GM18861 (cell line): ENCODE measurements around the gene FAM161A.
"Not testable (repeated sequence)": the region's sequence is repeated elsewhere in the genome, so short reads cannot be mapped to it uniquely, and the experiment has no call there.

Experiments
- ATAC-seq: cut with Tn5 transposase; IDR thresholded peaks from one replicate; pipeline ENCODE4 v1.9.1; 2021; ENCODE audit not compliant: unreplicated experiment

Gene FAM161A

DNA sequence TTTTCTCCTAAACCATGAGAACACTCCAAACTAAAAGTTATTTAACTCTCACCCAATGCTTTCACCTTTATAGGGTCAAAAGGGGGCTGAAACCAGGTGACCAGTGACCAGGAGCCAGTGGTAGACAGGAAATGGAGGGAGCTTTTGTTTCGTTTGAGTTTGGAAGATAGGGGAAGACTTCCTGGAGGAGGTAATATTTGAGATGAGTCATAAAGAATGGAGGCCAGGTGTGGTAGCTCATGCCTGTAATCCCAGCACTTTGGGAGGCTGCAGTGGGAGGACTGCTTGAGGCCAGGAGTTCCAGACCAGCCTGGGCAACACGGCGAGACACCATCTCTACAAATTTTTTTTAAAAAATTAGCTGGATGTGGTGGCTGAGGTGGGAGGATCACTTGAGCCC, 8.5 kb downstream of the FAM161A start:
- ATAC-seq = no peak

DNA sequence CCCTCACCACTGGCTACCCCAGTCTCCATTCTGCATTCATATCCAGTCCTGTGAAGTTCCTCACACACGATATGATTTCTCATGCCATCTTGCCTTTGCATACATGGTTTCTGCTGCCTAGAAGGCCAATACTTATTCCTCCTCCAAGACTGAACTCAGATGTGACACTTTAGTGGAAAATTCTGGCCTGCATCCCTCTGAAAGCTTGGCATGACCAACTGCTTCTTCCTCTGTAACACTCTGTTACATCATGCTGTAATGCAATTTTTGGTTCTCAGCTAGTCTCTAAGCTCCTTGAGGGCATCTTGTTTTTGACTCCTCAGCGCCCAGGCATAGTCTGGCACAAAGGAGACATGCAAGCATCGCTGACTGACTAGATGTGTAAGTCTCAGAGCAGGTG, 12.6 kb downstream of the FAM161A start:
- ATAC-seq = no peak

DNA sequence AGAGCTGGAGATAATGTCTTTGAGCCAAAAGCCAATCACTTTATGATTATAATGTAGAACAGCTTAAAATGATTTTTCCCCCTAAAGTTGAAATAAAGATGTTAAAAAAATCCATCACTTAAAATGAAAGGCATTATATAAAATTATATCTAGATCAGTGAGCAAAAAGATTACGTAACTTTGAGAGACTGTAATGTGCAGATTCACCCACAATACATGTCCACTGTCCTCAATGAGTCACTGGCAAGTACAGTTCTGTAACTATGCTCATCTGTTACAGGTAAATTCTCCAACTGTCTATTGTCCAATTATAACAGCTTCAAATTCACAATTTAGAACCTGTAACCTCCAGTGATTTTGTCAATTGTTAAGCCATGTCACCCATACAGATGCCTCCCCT, 19.0 kb downstream of the FAM161A start:
- no peak for ATAC-seq

DNA sequence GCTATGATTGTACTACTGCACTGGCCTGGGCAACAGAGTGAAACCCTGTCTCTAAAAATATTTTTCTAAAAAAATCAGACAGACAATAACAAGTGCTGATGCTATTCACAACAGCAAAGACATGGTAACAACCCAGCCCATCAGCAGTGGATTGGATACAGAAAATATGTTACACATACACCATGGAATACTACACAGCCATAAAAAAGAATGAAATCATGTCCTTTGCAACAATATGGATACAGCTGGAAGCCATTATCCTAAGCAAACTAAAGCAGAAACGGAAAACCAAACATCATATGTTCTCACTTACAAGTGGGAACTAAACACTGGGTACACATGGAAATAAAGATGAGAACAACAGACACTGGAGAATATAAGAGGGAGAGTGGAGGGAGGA, 19.9 kb downstream of the FAM161A start:
- ATAC-seq = no peak

DNA sequence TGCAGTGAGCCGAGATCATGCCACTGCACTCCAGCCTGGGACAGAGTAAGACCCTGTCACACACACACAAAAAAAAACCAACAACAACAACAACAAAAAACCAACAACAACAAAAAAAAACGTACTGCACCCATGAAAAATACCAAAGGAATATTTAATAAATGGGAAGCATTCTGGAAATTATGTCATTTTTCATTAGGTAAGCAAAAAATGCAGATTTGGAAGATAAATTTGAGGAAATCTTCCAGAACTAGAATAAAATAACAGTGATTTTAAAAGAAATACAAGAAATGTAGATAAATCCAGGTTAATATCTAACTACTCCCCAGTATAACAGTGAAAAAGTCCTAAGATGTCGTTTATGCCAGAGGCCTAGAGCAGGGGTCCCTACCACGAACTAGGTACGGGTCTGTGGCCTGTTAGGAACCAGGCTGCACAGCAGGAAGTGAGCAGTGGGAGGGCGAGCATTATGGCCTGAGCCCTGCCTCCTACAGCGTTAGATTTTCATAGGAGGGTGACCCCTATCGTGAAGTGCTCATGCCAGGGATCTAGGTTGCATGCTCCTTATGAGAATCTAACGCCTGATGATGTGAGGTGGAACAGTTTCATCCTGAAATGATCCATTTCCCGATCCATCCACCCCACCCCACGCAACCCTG, 21.5 kb downstream of the FAM161A start:
- ATAC-seq = no peak

DNA sequence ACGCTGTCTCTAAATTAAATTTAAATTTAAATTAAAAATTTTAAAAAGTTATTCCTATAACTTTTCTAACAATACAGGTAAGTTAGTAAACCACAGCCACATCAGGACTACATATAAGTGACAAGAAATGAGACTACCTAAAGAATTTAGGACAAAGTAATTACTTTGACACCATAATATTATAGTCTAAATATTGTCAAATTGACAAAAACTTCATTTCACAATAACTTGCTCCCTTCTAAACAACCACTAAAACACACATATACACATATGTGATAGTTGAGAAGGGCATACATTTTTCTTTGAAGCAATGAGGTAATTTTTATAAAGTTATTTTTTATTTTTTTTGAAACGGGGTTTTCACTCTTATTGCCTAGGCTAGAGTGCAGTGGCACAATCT, 31.6 kb downstream of the FAM161A start:
- ATAC-seq = no peak

DNA sequence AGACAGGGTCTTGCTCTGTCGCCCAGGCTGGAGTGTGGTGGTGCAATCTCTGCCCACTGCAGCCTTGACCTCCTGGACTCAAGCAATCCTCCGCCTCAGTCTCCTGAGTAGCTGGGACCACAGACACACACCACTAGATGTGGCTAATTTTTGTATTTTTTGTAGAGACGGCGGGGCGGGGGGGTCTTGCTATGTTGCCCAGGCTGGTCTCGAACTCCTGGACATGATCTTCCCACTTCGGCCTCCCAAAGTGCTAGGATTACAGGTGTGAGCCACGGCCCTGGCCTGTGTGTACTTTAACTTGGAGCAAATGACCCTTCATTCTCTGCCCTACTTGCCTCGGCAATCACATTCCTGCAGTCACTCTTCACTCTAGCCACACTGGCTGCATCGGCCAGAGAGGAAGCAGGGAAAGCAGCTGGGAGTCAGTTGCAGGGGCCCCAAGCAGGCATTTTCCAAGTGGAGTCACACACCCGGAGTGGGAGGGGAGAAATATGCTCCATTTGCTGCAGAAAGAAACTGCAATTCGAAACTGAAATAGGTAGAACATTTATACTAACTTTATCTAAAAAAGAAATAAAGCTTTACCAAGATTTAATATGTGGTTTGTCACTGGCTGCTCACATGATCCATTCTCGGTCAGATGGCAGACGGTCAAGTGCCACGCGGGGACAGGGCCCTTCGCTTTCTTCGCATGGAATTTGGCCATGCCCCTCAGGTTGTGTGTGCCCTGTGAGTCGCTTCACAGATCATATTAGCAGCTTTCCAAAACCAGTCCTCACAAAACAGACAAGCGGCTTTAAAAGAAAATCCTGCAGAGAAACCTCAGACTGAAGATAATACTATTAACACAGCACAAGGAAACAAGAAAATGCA, 37.1 kb downstream of the FAM161A start:
- no peak for ATAC-seq

DNA sequence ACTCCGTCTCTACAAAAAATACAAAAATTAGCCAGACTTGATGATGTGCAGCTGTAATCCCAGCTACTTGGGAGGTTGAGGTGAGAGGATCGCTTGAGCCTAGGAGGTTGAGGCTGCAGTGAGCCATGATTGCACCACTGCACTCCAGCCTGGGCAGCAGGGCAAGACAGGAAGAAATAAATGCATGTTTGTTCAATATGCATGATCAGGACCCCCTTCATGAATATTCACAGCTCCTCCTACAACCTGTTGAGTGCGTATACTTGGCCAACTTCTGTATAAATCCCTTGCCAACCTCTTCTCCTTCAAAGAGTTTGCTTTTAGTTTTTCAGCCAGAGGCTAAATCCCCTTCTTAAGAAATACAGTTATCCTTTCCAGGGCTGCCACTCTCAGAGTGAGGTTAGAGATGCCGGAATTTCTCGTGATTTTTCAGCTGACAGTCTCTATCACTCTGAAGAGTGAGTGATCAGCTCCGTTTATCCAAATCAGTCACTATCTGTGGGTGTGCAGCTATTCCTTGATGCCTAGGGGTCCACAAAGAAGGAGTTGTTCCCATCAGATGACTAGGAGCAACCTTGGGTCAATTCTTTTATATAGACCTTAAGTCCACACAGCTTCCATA, 39.2 kb downstream of the FAM161A start:
- ATAC-seq = no peak

DNA sequence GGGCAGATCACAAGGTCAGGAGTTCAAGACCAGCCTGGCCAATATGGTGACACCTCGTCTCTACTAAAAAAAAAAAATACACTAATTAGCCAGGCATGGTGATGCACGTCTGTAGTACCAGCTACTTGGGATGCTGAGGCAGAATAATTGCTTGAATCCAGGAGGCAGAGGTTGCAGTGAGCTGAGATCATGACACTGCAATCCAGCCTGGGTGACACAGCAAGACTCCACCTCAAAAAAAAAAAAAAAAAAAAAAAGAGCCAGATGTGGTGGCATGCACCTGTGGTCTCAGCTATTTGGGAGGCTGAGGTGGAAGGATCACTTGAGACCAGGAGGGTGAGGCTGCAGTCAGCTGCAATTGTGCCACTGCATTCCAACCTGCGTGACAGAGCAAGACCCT, 40.5 kb downstream of the FAM161A start:
- ATAC-seq = not testable (repeated sequence)

DNA sequence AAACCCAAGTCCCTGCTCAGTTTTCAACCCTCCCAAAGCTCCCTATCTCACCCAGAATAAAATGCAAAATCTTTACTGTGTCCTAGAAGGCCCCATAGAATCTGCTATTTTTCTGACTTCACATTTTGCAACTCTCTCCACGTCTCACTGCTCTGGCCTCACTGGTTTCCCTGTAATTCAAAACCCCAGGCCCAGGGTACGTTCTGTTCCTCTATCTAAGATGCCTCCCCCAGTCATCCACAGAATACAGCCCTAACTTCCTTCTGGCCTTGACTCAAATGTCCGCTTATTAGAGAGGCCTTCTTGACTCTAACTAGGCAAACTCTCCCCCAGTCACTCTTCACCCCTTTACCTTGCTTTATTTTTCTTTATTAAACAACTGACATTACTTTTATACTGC, 42.0 kb downstream of the FAM161A start:
- ATAC-seq = no peak

DNA sequence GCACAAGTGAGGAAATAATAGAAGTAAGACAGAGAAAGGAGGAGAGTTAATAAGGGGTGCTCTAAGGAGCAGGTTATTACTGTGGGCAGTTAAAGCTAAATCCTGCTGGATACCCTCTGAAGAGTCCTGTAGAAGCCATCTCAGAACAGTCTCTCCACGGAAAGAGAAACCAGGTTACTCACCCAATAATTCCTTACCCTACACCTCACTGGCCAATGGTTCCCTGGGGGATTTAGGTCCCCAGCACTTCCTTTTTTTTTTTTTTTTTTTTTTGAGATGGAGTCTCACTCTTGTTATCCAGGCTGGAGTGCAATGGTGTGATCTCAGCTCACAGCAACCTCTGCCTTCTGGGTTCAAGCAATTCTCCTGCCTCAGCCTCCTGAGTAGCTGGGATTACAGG, 43.7 kb downstream of the FAM161A start:
- ATAC-seq = not testable (repeated sequence)

DNA sequence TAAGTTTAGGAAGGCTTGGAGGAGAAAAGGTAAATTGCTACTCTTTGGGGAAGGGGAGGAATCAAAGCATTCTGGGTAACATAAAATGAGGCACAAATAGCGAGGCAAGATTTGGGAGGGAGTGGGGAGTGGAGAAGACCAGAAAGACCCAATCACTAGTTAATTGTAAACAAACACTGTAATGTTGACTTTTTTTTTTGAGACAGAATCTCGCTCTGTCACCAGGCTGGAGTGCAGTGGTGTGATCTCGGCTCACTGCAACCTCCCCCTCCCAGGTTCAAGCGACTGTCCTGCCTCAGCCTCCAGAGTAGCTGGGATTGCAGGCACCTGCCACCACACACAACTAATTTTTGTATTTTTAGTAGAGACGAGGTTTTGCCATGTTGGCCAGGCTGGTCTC, 45.2 kb downstream of the FAM161A start:
- ATAC-seq = not testable (repeated sequence)

DNA sequence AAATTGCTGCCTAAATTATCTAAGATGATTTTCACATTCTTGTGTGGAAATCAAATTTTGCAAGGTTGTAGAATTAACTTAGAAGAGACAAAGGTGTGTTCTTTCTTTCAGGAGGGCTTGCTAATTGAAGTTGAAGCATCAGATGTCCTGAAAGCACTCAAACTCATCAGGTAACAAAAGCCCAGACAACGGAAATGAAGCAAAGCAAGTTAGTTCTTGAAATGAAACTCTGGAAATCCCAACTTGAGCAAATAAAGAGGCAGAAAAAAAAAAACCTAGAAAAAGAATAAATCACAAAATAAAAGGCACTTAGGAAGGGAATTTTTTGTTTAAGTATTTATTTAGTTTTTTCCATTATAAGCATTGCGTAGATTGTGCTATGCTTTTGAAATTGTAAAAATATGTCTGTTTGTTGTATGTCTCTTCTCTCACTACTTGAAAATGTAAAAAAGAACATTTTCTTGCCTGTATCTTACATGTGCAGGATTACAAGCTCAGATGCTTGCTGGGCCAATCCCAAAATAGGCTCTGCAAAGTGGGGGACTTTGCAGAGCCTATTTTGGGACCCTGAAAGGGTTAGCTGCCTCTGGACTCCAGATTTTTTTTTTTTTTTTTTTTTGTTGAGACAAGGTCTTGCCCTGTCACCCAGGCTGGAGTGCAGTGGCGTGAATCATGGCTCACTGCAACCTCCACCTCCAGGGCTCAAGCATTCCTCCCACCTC, 46.7 kb downstream of the FAM161A start:
- no peak for ATAC-seq

DNA sequence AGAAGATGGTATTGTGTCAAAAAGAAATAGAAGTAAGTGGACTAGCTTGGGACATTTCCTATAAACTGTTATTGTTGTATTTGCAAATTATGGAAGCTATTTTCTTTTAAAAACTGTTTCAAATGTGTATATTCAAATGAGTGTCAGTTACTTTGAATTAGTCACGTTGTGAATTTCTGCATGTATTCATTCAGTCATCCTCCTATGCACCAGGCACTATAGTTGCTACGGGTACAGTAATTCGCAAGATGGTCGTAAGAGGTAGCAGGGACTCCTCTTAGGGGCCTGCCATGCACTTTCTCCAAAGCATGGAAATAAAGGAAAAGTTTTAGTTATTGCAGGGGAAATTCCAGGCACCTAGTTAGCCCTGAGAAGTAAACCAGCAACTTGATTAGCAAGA, 51.3 kb downstream of the FAM161A start:
- no peak for ATAC-seq

DNA sequence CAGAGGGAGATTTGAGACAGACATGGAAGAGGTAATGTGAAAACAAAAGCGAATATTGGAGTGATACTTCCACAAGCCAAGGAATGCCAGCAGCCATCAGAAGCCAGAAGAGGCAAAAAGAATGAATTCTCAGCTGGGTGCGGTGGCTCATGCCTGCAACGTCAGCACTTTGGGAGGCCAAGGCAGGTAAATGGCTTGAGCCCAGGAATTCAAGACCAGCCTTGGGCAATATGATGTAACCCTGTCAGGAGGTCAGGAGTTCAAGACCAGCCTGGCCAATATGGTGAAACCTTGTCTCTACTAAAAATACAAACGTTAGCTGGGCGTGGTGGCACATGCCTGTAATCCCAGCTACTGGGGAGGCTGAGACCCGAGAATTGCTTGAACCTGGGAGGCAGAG, 54.8 kb downstream of the FAM161A start:
- ATAC-seq = no peak

DNA sequence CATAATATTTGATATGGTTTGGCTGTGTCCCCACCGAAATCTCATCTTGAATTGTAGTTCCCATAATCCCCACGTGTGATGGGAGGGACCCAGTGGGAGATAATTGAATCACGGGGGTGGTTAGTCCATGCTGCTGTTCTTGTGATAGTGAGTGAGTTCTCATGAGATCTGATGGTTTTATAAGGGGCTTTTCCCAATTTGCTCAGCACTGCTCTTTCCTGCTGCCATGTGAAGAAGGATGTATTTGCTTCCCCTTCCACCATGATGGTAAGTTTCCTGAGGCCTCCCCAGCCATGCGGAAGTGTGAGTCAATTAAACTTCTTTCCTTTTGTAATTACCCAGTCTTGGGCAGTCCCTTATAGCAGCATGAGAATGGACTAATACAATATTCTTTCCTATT, 56.4 kb downstream of the FAM161A start:
- not testable (repeated sequence) for ATAC-seq

DNA sequence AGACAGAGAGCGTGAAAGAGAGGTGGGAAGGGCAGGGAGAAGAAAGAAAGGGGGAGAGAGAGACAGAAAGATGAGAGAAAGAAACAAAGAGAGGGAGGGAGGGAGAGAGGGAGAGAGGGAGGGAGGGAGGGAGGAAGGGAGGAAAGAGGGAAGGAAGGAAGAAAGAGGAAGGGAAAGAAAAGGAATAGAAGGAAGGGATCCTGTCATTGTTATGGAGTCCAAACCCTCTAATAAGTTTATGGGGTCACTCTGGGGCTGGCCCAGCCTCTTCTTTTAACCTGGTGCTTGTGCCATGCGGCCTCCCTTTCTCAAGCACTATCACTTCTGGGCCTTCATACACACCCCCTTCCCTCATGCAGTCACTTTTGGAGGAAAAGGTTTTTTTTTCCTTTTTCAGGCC, 58.5 kb downstream of the FAM161A start:
- no peak for ATAC-seq

DNA sequence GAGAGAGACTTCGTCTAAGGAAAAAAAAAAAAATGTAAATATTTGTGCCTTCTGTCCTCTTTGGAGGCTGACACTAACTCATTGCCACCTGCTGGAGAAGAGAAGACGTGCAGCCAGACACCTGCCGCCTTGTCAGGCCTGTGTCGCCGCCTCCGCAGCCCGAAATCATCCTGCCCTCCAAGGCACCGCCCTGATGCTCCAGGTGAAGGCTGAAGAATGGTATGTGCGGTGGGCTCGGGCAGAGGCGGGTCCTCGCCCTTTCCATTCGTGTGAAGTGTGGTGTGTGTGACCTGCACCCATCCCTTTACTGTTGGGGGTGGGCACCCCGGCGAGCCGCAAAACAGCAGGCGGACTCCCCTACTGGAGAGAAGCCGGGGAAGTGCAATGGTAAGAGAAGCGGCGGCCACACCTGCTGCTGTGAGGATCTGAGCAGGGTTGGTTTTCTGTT, 60.4 kb downstream of the FAM161A start:
- ATAC-seq = no peak

DNA sequence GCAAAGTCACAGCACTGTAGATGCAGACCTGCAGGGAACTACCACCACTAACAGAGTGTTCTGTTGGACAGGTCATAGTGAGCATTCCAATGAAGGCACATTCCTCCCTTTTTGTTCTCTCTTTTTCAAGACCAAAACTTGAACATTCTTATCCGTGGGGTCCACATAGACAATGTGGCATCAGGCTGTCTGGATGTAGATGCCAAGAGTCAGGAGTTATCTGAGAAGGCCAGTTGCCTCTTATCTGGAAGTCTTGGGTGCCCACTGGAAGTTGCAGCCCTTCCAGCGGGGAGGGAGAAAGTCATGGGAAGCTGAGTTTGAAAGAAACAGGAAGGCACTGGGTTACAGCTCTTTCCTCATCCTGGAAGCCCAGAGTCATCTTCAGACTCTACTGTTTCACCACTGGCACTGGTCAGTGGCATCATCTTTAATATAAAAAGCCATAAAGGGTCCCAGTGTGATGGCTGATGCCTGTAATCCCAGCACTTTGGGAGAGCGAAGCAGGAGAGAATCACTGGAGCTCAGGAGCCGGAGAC, 61.4 kb downstream of the FAM161A start:
- ATAC-seq = no peak

DNA sequence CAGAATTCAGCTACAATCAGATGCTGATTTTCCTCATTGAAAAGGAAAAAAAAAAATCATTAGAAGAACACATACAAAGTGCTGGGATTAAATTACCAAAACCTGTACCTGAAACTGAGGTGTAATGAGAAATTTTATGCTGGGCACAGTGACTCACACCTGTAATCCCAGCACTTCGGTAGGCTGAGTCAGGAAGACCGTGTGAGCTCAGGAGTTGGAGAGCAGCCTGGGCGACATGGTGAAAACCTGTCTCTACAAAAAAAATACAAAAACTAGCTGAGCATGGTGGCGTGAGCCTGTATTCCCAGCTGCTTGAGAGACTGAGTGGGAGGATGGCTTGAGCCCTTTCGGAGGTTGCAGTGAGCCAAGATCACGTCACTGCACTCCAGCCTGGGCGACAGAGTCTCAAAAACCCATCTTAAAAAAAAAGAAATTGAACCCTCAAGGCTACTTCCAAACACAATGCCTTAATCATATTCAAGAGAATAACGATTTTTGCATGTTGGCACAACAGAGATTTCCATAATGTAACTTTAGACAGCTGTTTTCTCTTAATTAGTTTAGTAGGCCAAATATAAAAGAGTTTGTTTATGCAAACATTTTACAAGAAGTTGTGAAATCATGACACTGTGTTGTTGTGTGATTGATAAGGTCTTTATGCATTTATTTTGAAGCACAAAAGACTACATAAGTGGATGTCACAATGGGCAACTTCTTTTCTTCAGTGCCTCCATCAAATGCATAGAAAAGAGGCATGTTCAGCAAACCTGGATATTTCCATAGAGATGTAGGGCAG, 63.9 kb downstream of the FAM161A start:
- no peak for ATAC-seq
